Osteocyte (in vitro differentiated cells): ENCODE data around the gene PCDHA11. TPM values are rescaled to one million over a fixed set of nuclear protein-coding genes. Genes with fewer than 3 reads are reported as not detected.

Experiments used
- total RNA-seq: library from RNA; stranded (reverse); gene quantifications from 2 replicates; pipeline ENCODE4 v1.2.1, GENCODE V29; 2021

The PCDHA11 gene
- total RNA-seq, 1 donor from 2014 or later: 7.2 TPM

Other genes with a start within 250 kb of the PCDHA11 start
- not detected in 2 replicates for gene CD14, start 235.8 kb upstream of the PCDHA11 start, total RNA-seq
- gene TMCO6, start 229.5 kb upstream of the PCDHA11 start, total RNA-seq: 10.4 and 10.5 TPM in 2 replicates
- gene NDUFA2, start 221.3 kb upstream of the PCDHA11 start, total RNA-seq: 44.5 and 50.2 TPM in 2 replicates
- 86.5 and 89.9 TPM in 2 replicates for gene IK, start 221.1 kb upstream of the PCDHA11 start, total RNA-seq
- 28.3 and 28.9 TPM in 2 replicates for gene WDR55, start 204.1 kb upstream of the PCDHA11 start, total RNA-seq
- gene DND1, start 195.4 kb upstream of the PCDHA11 start, total RNA-seq: 1.6 and 1.9 TPM in 2 replicates
- gene HARS1, start 177.6 kb upstream of the PCDHA11 start, total RNA-seq: 65.3 and 69.0 TPM in 2 replicates
- gene HARS2, start 177.5 kb upstream of the PCDHA11 start, total RNA-seq: 27.2 and 28.8 TPM in 2 replicates
- 47.5 and 50.9 TPM in 2 replicates for gene ZMAT2, start 168.5 kb upstream of the PCDHA11 start, total RNA-seq
- not detected in 2 replicates for gene PCDHA1, start 82.8 kb upstream of the PCDHA11 start, total RNA-seq
- gene PCDHA2, start 74.1 kb upstream of the PCDHA11 start, total RNA-seq: 0.99 and 1.6 TPM in 2 replicates
- 0.19 and 0.42 TPM in 2 replicates for gene PCDHA3, start 67.9 kb upstream of the PCDHA11 start, total RNA-seq
- gene PCDHA4, start 61.9 kb upstream of the PCDHA11 start, total RNA-seq: 12.2 and 12.8 TPM in 2 replicates
- 1.0 and 1.1 TPM in 2 replicates for gene PCDHA5, start 47.3 kb upstream of the PCDHA11 start, total RNA-seq
- 20.2 TPM in 2 replicates for gene PCDHA6, start 41.0 kb upstream of the PCDHA11 start, total RNA-seq
- 2.0 and 2.1 TPM in 2 replicates for gene PCDHA7, start 34.7 kb upstream of the PCDHA11 start, total RNA-seq
- 1.9 and 2.0 TPM in 2 replicates for gene PCDHA8, start 27.8 kb upstream of the PCDHA11 start, total RNA-seq
- 1.7 and 1.8 TPM in 2 replicates for gene PCDHA9, start 20.6 kb upstream of the PCDHA11 start, total RNA-seq
- 6.0 and 6.1 TPM in 2 replicates for gene PCDHA10, start 13.1 kb upstream of the PCDHA11 start, total RNA-seq
- gene PCDHA12, start 6.4 kb downstream of the PCDHA11 start, total RNA-seq: 9.1 and 12.4 TPM in 2 replicates
- gene PCDHA13, start 13.2 kb downstream of the PCDHA11 start, total RNA-seq: 1.5 and 1.7 TPM in 2 replicates
- 3.3 TPM in 2 replicates for gene PCDHAC1, start 57.3 kb downstream of the PCDHA11 start, total RNA-seq
- gene PCDHAC2, start 97.5 kb downstream of the PCDHA11 start, total RNA-seq: 2.3 and 3.0 TPM in 2 replicates
- gene PCDHB1, start 182.4 kb downstream of the PCDHA11 start, total RNA-seq: 0.03 and 0.05 TPM in 2 replicates
- 91.5 and 92.7 TPM in 2 replicates for gene PCDHB2, start 225.7 kb downstream of the PCDHA11 start, total RNA-seq
- gene PCDHB3, start 231.5 kb downstream of the PCDHA11 start, total RNA-seq: 8.8 and 11.1 TPM in 2 replicates